Activated T-cell treated with anti-CD3 and anti-CD28 coated beads for 48 hours (primary cell): Measurements from ENCODE around the gene KRTAP3-1.
"Not testable (repeated sequence)": the region's sequence is repeated elsewhere in the genome, so short reads cannot be mapped to it uniquely, and the experiment has no call there.

Source experiments
- DNase-seq: peaks from one replicate; pipeline ENCODE4 v3.0.0-alpha.2; 2020; ENCODE audit warnings: low read depth

Gene KRTAP3-1

DNA sequence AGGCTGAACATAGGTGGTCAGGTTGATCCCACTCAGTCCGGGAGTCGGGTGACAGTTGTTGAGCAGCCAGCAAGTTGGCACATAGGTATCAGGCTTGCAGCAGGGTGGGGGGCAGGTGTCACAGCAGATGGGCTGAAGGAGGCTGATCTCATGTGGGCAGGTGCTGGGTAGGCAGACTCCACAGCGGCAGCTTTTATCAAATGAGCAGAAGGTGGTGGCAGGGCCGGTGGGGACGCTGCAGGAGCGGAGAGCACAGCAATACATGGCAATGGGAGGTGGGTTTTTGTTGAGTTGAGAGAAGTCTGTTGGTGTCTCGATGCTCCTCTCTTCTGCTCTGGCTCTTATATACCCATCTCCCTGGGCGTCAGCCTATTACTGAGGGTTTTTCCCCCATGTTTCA is at the start of gene KRTAP3-1:
KRTAP3-1 (minus strand) TSS at position 318 of the 400 bp plus-strand sequence; CDS start at position 264, 54 bp downstream.
- no peak for DNase-seq

DNA sequence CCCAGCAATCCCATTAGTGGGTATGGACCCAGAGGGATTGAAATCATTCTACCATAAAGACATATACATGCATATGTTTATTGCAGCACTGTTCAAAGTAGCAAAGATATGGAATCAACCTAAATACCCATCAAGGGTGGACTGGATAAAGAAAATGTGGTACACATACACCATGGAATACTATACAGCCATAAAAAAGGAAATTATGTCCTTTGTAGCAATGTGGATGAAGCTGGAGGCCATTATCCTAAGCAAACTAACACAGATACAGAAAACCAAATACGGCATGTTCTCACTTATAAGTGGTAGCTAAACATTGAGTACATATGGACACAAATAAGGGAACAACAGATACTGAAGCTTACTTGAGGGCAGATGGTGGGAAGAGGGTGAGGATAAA is 48.6 kb upstream of the KRTAP3-1 start:
- DNase-seq = no peak

- not testable (repeated sequence) for DNase-seq
Observed at GRCh38 chr17:41055130-41055529, 46.2 kb upstream of the KRTAP3-1 start, which contains the start of gene KRTAP2-2. TSS of gene KRTAP2-2 (minus strand) at chr17:41055230. CDS start at chr17:41055211, 19 bp downstream.

- DNase-seq = not testable (repeated sequence)
Observed at GRCh38 chr17:41054556-41054955, 45.6 kb upstream of the KRTAP3-1 start.

- no peak for DNase-seq
Observed at GRCh38 chr17:41054025-41054424, 45.1 kb upstream of the KRTAP3-1 start.

GRCh38 chr17:41052566-41052965 is 43.6 kb upstream of the KRTAP3-1 start:
- no peak for DNase-seq

GRCh38 chr17:41049110-41049509 is 40.2 kb upstream of the KRTAP3-1 start:
- DNase-seq = no peak

DNA sequence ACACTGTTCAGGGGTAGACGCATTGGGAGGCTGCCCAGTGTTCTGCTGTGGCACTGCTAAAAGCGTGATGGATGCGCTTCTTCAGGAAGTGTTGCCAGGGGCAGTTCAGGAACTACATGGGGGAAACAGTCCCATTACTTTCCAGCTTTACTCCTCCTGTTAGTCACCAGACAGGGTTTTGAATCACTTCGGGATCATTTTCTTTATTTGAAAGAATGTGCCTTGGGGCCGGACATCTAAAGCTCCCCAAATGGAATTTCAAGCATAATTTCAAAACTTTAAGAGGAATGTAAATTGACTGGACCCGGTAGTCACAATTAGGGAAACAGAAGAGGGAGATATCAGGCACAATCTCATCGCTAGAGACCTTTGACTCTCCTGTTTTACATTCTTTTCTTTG is 39.5 kb upstream of the KRTAP3-1 start:
- no peak for DNase-seq

GRCh38 chr17:41046735-41047465 is 38.0 kb upstream of the KRTAP3-1 start, which contains the start of gene KRTAP2-1:
TSS of gene KRTAP2-1 (minus strand) at chr17:41047316. CDS start at chr17:41047267, 49 bp downstream.
- DNase-seq = not testable (repeated sequence)

DNA sequence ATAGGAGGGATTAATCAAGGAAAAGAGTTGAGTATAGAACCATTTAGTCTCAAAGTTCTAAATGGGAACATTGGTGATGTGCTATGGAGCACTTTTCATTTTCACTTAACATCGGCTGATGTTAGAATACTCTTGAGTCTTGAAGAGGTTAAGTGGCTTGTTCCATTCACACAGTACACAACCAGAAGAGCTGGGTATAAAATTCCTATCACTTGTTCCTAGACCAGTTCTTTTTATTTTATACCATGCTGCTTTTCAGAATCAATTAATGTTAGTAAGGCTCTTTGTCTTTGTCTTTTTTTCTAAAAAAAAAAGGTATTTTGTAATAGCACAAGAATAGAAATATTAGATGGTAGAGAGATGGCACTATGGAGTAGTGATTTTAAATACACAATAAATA is 34.0 kb upstream of the KRTAP3-1 start:
- no peak for DNase-seq

DNA sequence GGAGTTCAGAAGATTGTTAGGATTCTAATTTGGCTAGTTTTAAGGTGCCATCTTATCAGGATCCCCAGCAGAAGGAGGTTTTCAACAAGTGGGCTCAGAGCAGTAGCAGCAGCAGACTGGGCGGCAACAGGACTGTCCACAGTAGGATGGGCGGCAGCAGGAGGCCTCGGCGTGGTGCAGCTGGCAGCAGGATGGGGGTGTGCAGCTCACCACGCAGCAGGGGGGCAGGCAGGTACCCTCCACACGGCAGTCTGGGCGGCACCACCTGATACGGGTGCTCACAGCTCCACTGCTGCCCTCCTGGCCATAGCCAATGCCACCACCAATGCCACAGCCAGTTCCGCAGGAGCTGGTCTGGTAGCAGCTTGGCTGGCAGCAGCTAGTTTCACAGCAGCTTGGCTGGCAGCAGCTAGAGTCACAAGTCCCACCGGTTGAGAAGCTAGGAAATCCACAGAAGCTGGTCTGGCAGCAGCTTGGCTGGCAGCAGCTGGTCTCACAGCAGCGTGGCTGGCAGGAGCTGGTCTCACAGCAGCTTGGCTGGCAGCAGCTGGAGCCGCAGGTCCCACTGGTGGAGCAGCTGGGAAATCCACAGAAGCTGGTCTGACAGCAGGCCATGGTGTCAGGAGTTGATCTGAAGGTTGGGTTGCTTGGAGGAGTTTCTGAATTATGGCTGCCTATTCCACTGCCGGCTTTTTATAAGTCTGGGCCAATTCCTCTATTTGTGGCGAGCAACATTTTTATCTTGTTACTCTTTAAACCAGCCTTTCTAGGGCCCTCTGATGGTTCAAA is 32.0 kb upstream of the KRTAP3-1 start, which contains the start of gene KRTAP1-1:
KRTAP1-1 (minus strand) TSS at position 668 of the 789 bp plus-strand sequence; CDS start at position 615, 53 bp downstream.
- not testable (repeated sequence) for DNase-seq

GRCh38 chr17:41037853-41038350 is 29.0 kb upstream of the KRTAP3-1 start:
- DNase-seq = no peak

DNA sequence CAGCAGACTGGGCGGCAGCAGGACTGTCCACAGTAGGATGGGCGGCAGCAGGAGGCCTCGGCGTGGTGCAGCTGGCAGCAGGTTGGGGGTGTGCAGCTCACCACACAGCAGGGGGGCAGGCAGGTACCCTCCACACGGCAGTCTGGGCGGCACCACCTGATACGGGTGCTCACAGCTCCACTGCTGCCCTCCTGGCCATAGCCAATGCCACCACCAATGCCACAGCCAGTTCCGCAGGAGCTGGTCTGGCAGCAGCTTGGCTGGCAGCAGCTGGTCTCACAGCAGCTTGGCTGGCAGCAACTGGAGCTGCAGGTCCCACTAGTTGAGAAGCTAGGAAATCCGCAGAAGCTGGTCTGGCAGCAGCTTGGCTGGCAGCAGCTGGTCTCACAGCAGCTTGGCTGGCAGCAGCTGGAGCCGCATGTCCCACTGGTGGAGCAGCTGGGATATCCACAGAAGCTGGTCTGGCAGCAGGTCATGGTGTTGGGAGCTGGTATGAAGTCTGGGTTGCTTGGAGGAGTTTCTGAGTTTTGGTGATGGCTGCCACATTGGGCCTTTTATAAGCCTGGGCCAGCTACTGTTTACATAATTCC is 25.5 kb upstream of the KRTAP3-1 start, which contains the start of gene KRTAP1-3:
KRTAP1-3 (minus strand) TSS at position 529 of the 590 bp plus-strand sequence; CDS start at position 476, 53 bp downstream.
- DNase-seq = not testable (repeated sequence)

GRCh38 chr17:41029633-41030245 is 20.8 kb upstream of the KRTAP3-1 start, which contains the start of gene KRTAP1-4:
TSS of gene KRTAP1-4 (minus strand) at chr17:41030195. CDS start at chr17:41030078, 117 bp downstream.
- no peak for DNase-seq

DNA sequence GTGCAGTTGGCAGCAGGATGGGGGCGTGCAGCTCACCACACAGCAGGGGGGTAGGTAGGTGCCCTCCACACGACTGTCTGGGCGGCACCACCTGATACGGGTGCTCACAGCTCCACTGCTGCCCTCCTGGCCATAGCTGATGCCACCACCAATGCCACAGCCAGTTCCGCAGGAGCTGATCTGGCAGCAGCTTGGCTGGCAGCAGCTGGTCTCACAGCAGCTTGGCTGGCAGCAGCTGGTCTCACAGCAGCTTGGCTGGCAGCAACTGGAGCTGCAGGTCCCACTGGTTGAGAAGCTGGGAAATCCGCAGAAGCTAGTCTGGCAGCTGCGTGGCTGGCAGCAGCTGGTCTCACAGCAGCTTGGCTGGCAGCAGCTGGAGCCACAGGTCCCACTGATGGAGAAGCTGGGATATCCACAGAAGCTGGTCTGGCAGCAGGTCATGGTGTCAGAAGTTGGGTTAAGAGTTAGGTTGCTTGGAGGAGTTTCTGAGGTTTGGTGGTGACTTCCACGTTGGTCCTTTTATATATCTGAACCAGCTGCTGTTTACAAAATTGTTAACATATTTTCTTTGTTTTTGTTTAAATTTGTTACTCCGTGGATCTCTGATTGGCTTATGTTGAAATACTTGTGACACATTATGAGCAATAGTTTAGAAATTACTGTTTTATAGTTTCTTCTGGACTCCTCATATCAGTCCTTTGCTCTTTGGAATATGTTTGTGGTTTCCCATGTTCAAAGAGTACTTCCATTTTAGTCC is 18.0 kb upstream of the KRTAP3-1 start, which contains the start of gene KRTAP1-5:
KRTAP1-5 (minus strand) TSS at position 494 of the 757 bp plus-strand sequence; CDS start at position 441, 53 bp downstream.
- DNase-seq = no peak

DNA sequence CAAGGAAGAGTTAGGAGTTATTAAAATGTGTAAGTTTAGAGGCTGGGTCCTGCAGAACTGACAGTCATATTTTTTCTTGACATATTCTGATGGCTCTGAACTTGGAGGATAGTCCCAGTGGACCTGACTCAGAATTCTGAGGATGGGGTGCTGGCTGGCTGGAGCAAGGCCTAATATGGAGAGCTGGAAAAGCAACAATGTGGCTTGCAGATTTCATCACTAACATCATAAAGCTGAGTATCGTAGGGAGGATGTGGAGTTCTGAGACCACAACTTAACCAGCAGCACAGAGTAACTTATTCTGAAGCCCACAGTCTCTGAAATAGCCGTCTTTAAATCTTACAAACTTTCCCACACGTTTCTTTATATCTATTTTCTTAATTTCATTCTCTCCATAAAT is 15.8 kb upstream of the KRTAP3-1 start:
- DNase-seq = no peak

GRCh38 chr17:41020336-41020735 is 11.4 kb upstream of the KRTAP3-1 start:
- DNase-seq = no peak

GRCh38 chr17:41019415-41019814 is 10.5 kb upstream of the KRTAP3-1 start:
- DNase-seq = no peak

DNA sequence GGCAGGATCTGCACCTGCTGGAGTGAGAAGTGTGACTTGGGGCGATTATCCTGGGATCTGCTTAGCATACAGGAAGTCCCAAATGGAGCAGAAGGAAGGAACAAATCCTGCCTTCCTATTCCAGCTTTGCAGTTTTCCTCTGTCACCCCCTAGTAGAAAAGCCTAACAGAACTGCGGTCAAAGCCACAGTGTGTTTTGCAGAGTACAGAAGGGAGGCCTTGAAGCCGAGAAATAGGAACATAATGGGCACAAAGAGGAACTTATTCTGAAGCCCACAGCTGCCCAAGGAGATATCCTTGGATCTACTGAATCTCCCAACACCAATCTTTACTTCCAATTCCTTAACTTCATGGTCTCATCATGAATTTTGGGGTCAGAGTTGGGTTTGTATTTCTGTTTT is 9.6 kb upstream of the KRTAP3-1 start:
- no peak for DNase-seq

DNA sequence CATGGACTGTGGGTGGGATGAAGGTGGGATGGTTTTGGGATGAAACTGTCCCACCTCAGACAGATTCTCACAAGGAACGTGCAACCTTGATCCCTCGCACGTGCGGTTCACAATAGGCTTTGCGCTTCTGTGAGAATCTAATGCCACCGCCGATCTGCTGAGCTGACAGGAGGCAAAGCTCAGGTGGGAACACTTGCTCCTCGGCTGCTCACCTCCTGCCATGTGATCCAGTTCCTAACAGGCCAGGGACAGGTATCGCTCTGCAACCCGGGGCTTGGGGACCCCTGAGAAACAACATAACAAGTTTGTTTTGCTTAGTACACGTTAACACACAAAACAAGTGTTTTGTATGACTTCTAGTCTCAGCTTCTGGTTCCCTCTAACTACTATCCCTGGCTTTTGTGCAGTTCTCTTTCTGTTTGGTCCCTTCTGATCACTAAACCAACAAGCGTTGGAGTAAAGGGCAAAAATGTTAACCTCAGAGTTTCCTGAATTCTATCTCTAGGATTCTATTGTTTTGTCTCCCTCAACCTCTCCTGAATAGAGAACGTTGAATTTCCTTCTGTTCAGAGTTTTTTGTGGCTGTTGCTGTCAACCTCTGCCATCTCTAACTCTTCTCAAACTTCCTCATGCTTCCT is 7.8 kb upstream of the KRTAP3-1 start:
- DNase-seq = no peak
